Stomach (tissue), 4 donors: ENCODE results near the gene MGAT4A.

Experiments used
- CTCF ChIP-seq, 7 experiments: fragments of 450-650 bp in 4 of 7; fragments of 200-600 bp in 3 of 7; sonication (generic) in 3 of 7; IDR thresholded peaks; one replicate each; pipeline ENCODE4 v1.5.1; 2016 to 2019; ENCODE audit warnings: antibody characterized with exemption in 7 of 7, control low read depth in 2 of 7, mild to moderate bottlenecking in 1 of 7
- POLR2A ChIP-seq, 4 donors: fragments of 450-650 bp; IDR thresholded peaks; one replicate each; pipeline ENCODE4 v1.6.1; 2016; ENCODE audit warnings: antibody characterized with exemption in 4 of 4, control low read depth in 2 of 4, mild to moderate bottlenecking in 1 of 4, moderate library complexity in 1 of 4
- POLR2AphosphoS5 ChIP-seq, 3 donors: sonication (generic); formaldehyde crosslinking; IDR thresholded peaks; one replicate each; pipeline ENCODE4 v1.6.1; 2016; ENCODE audit warnings: antibody characterized with exemption in 3 of 3

- no peak for TF ChIP-seq POLR2AphosphoS5 (IDR thresholded peaks at IDR 0.05)
- peak in 5 of 7 experiments; percentile 24 to 81 (median 77) for TF ChIP-seq CTCF (IDR thresholded peaks at IDR 0.05)
- no peak for TF ChIP-seq POLR2A (IDR thresholded peaks at IDR 0.05)
Measured at GRCh38 chr2:98569197-98569793, 161.6 kb downstream of the MGAT4A start.
